Endothelial cell of umbilical vein (primary cell): ENCODE data around the gene LRRC14B. TPM values are rescaled to one million over a fixed set of nuclear protein-coding genes. Genes with fewer than 3 reads are reported as not detected.

Source experiments
- BruUV-seq: library from RNA; stranded (reverse); fragments of 400-500 nt; replicated peaks from 2 replicates; lab custom pipeline; 2021; lab: Mats Ljungman, UMichigan
- CTCF ChIA-PET: fragments of 300-600, 350-600 bp; sonication (Branson Sonifier 250); formaldehyde crosslinking; loops from one replicate; lab custom pipeline; 2021; ENCODE audit warnings: antibody characterized with exemption, inconsistent platforms; lab: Charles Lee
- POLR2A ChIA-PET: fragments of 300-600, 350-600 bp; sonication (Branson Sonifier 250); formaldehyde crosslinking; loops from one replicate; lab custom pipeline; 2021; ENCODE audit warnings: antibody characterized with exemption, inconsistent platforms; lab: Charles Lee
- DNase-seq: peaks from one replicate; pipeline ENCODE4 v3.0.0-alpha.2; 2011; ENCODE audit warnings: low read depth, low spot score
- FAIRE-seq: peaks from 2 replicates; lab custom pipeline; 2011; peaks lifted over from hg19 to GRCh38; lab: Jason Lieb, UNC
- H2AFZ ChIP-seq: 2 replicates; pipeline ENCODE4 v1.6.0; 2012; ENCODE audit warnings: low read depth, low read length, control low read depth, inconsistent platforms
- H3K27ac ChIP-seq: 2 replicates; pipeline ENCODE4 v1.5.1; 2011; ENCODE audit warnings: low read depth, mild to moderate bottlenecking, control low read depth, low read length, moderate library complexity; ENCODE audit not compliant: insufficient read depth
- H3K27me3 ChIP-seq, 2 experiments: 2 replicates each; pipeline versions ENCODE4 v1.6.0 to v1.6.1; 2011; ENCODE audit warnings: low read length in 2 of 2, mixed read lengths in 1 of 2; ENCODE audit not compliant: control insufficient read depth in 2 of 2, insufficient read depth in 2 of 2
- H3K36me3 ChIP-seq, 2 experiments: 2 replicates in 1 of 2; 3 replicates in 1 of 2; pipeline ENCODE4 v1.5.1; 2011; ENCODE audit warnings: low read length in 2 of 2, mild to moderate bottlenecking in 1 of 2, moderate library complexity in 1 of 2; ENCODE audit not compliant: control insufficient read depth in 2 of 2, insufficient read depth in 2 of 2; ENCODE audit errors: extremely low read depth in 1 of 2
- H3K4me1 ChIP-seq: 3 replicates; pipeline ENCODE4 v1.5.1; 2011; ENCODE audit warnings: mild to moderate bottlenecking, low read length; ENCODE audit not compliant: control insufficient read depth, insufficient read depth; ENCODE audit errors: extremely low read depth
- H3K4me2 ChIP-seq: 2 replicates; pipeline ENCODE4 v1.6.1; 2011; ENCODE audit warnings: low read length, control low read depth, mixed read lengths; ENCODE audit not compliant: insufficient read depth
- H3K4me3 ChIP-seq, 3 experiments: fragments of 200-600 bp in 1 of 3; sonication (generic), shearing (Covaris generic) in 1 of 3; replicated peaks in 1 of 3; 2 replicates each; pipeline ENCODE4 v1.5.1; 2011 to 2016; ENCODE audit warnings: control low read depth in 3 of 3, low read length in 3 of 3, mild to moderate bottlenecking in 2 of 3, inconsistent platforms in 1 of 3, low read depth in 1 of 3, moderate library complexity in 1 of 3; ENCODE audit not compliant: insufficient read depth in 1 of 3
- H3K79me2 ChIP-seq: 2 replicates; pipeline ENCODE4 v1.6.0; 2012; ENCODE audit warnings: low read length, inconsistent platforms; ENCODE audit not compliant: control insufficient read depth, insufficient read depth
- H3K9ac ChIP-seq: replicated peaks from 2 replicates; pipeline ENCODE3; 2011; ENCODE audit warnings: low read length, control low read depth; ENCODE audit not compliant: insufficient read depth; ENCODE audit errors: extremely low read depth
- H3K9me1 ChIP-seq: replicated peaks from 3 replicates; pipeline ENCODE4 v1.6.0; 2011; ENCODE audit warnings: mild to moderate bottlenecking, low read length; ENCODE audit not compliant: control insufficient read depth, insufficient read depth; ENCODE audit errors: extremely low read depth
- H3K9me3 ChIP-seq: replicated peaks from 2 replicates; pipeline ENCODE4 v1.5.1; 2012; ENCODE audit warnings: low read length, inconsistent platforms; ENCODE audit not compliant: control insufficient read depth, insufficient read depth
- H4K20me1 ChIP-seq: replicated peaks from 2 replicates; pipeline ENCODE3; 2011; ENCODE audit warnings: mild to moderate bottlenecking, low read length; ENCODE audit not compliant: control insufficient read depth, insufficient read depth; ENCODE audit errors: extremely low read depth
- EZH2 ChIP-seq: IDR thresholded peaks from 2 replicates; pipeline ENCODE4 v1.6.1; 2012; ENCODE audit warnings: borderline replicate concordance, low read depth, mild to moderate bottlenecking, moderate library complexity, low read length, inconsistent platforms; ENCODE audit not compliant: severe bottlenecking
- FOS ChIP-seq: IDR thresholded peaks from 2 replicates; pipeline ENCODE4 v1.6.1; 2011; ENCODE audit warnings: mild to moderate bottlenecking, low read length, moderate library complexity, borderline replicate concordance; ENCODE audit not compliant: insufficient read depth
- GATA2 ChIP-seq: IDR thresholded peaks from 2 replicates; pipeline ENCODE4 v1.7.0; 2011; ENCODE audit warnings: low read depth, mild to moderate bottlenecking, moderate library complexity, mixed read lengths, low read length; ENCODE audit not compliant: insufficient read length, insufficient read depth
- JUN ChIP-seq: IDR thresholded peaks from 2 replicates; pipeline ENCODE4 v1.6.1; 2011; ENCODE audit warnings: borderline replicate concordance, low read depth; ENCODE audit not compliant: insufficient read length, insufficient read depth
- MAX ChIP-seq: IDR thresholded peaks from 2 replicates; pipeline ENCODE4 v1.6.1; 2011; ENCODE audit not compliant: insufficient read depth, insufficient read length
- MYC ChIP-seq: IDR thresholded peaks from one replicate; pipeline ENCODE4 v1.6.1; 2011; ENCODE audit warnings: mild to moderate bottlenecking, low read depth, low read length
- POLR2A ChIP-seq: IDR thresholded peaks from 2 replicates; pipeline ENCODE4 v1.6.1; 2012; ENCODE audit warnings: low read depth, mild to moderate bottlenecking, control low read depth, low read length
- POLR2AphosphoS5 ChIP-seq: IDR thresholded peaks from 2 replicates; pipeline ENCODE4 v1.6.1; 2012; ENCODE audit warnings: low read depth, mild to moderate bottlenecking, control low read depth, low read length, moderate library complexity; ENCODE audit not compliant: insufficient read depth
- dilution Hi-C: fragments of 300-500 bp; cut with MboI; formaldehyde crosslinking; loops from one replicate; pipeline ENCODE4 v1.15.0; 2019; ENCODE audit warnings: low sequenced_read_pairs; ENCODE audit not compliant: extremely low pct_ligation_motif_present
- intact Hi-C: fragments of 100-400 bp; cut with micrococcal nuclease; formaldehyde crosslinking; loops from one replicate; pipeline ENCODE4 v1.10.0; 2022
- polyA plus RNA-seq, 4 experiments: library from polyadenylated mRNA; depleted of rRNA in 3 of 4; stranded (reverse) in 3 of 4; unstranded in 1 of 4; fragments of >200 nt; gene quantifications; 2 replicates each; pipeline versions ENCODE4 v1.2.1 to v1.2.3, GENCODE V29; 2011 to 2012; ENCODE audit warnings: missing spikeins in 1 of 4
- total RNA-seq: library from RNA; stranded (reverse); gene quantifications from 2 replicates; pipeline ENCODE4 v1.2.3, GENCODE V29; 2021
- TF ChIP-seq, protein P1 (sequence below), 2 donors: IDR thresholded peaks; 1 replicate in 1 of 2; 2 replicates in 1 of 2; pipeline ENCODE4 v1.5.1; 2011; ENCODE audit warnings: low read length in 2 of 2, mild to moderate bottlenecking in 2 of 2, moderate library complexity in 2 of 2, control low read depth in 1 of 2, inconsistent platforms in 1 of 2, low read depth in 1 of 2; ENCODE audit not compliant: insufficient read depth in 1 of 2; ENCODE audit errors: extremely low read depth in 1 of 2

The LRRC14B gene
- total and polyA plus RNA-seq, 2 donors (not counting 3 experiments of a cell fraction or from before 2014, with no cell fraction given): not detected

- Histone ChIP-seq H3K4me3 (no peak overlapping the region), H2AFZ (no peak overlapping the region), H3K36me3 (no peaks in the 10 kb centered on the region), H3K4me2 (no peak overlapping the region), H3K9me1 (no peaks in the 10 kb centered on the region), H3K27ac (no peak overlapping the region), H3K79me2 (no peaks in the 10 kb centered on the region), H3K9ac (no peak overlapping the region), H3K4me1 (no peaks in the 10 kb centered on the region), H3K27me3 (no peaks in the 10 kb centered on the region), H3K9me3 (no peaks in the 10 kb centered on the region), H4K20me1 (no peaks in the 10 kb centered on the region)
- dilution Hi-C loops: no loop called here
- CTCF ChIA-PET: interaction anchor here (1.0 kb wide), 1 partner anchor 26 kb away, joined by 3 read pairs; no protein-coding TSS in a partner anchor
- TF ChIP-seq EZH2 (no peak), POLR2AphosphoS5 (no peak), POLR2A (no peak), GATA2 (no peak), MYC (no peak), FOS (no peak), MAX (no peak), JUN (no peak)
- TF ChIP-seq, protein P1, sequence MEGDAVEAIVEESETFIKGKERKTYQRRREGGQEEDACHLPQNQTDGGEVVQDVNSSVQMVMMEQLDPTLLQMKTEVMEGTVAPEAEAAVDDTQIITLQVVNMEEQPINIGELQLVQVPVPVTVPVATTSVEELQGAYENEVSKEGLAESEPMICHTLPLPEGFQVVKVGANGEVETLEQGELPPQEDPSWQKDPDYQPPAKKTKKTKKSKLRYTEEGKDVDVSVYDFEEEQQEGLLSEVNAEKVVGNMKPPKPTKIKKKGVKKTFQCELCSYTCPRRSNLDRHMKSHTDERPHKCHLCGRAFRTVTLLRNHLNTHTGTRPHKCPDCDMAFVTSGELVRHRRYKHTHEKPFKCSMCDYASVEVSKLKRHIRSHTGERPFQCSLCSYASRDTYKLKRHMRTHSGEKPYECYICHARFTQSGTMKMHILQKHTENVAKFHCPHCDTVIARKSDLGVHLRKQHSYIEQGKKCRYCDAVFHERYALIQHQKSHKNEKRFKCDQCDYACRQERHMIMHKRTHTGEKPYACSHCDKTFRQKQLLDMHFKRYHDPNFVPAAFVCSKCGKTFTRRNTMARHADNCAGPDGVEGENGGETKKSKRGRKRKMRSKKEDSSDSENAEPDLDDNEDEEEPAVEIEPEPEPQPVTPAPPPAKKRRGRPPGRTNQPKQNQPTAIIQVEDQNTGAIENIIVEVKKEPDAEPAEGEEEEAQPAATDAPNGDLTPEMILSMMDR (IDR thresholded peaks at IDR 0.05; ENCODE audit: extremely low read depth in 1 of 2, insufficient read depth in 1 of 2, low read depth in 1 of 2, low read length in 2 of 2): no peak
- DNase-seq (no peak), FAIRE-seq (no peak)
- BruUV-seq: no TSS peak
- POLR2A ChIA-PET: no interaction called here
- intact Hi-C loops: no loop called here
Observed at GRCh38 chr5:162565-163337, 28.5 kb upstream of the LRRC14B start.
